ENCODE results near the gene TAF5L. TPM values are rescaled to one million over a fixed set of nuclear protein-coding genes. Genes with fewer than 3 reads are reported as not detected.

Gene TAF5L
- total and polyA plus RNA-seq, 2 of the 8 experiments (the other 6 are each of a cell fraction or from before 2014, with no cell fraction given), result 17.7 to 23.3 TPM

GRCh38 chr1:229620876-229621275, 5.0 kb downstream of the TAF5L start (continued):
- TF ChIP-seq CHD7 (IDR thresholded peaks at IDR 0.05; ENCODE audit: insufficient replicate concordance, low read length), result no peak
- no peak for TF ChIP-seq ATF3 (IDR thresholded peaks at IDR 0.05; ENCODE audit: insufficient read depth, low read depth, low read length)
- no peak for TF ChIP-seq TCF12 (IDR thresholded peaks at IDR 0.05; ENCODE audit: low read depth, low read length)
- no peak for TF ChIP-seq BACH1 (IDR thresholded peaks at IDR 0.05; ENCODE audit: low read length)
- no peak for TF ChIP-seq CEBPB (IDR thresholded peaks at IDR 0.05; ENCODE audit: low read depth, low read length)
- TF ChIP-seq RBBP5 (IDR thresholded peaks at IDR 0.05; ENCODE audit: borderline replicate concordance, low read depth, low read length), result no peak
- no peak for TF ChIP-seq HDAC2 (IDR thresholded peaks at IDR 0.05; ENCODE audit: borderline replicate concordance in 1 of 2, low read depth in 2 of 2, low read length in 2 of 2)
- TF ChIP-seq TEAD4 (IDR thresholded peaks at IDR 0.05; ENCODE audit: low read depth, low read length), result no peak
- TF ChIP-seq CREB1 (IDR thresholded peaks at IDR 0.05), result no peak
- no peak for TF ChIP-seq E2F6 (IDR thresholded peaks at IDR 0.05)
